ENCODE results near the gene IQSEC2.

The IQSEC2 gene

GRCh38 chrX:53241558-53241957 lies 39.8 kb downstream of the IQSEC2 start:
- DNase-seq, result no peak

GRCh38 chrX:53239474-53239873 lies 41.9 kb downstream of the IQSEC2 start:
- DNase-seq, result peak in 1 of 2 donors; percentile 5

- DNase-seq, result no peak
Observed at GRCh38 chrX:53237056-53237455, 44.3 kb downstream of the IQSEC2 start.

DNA sequence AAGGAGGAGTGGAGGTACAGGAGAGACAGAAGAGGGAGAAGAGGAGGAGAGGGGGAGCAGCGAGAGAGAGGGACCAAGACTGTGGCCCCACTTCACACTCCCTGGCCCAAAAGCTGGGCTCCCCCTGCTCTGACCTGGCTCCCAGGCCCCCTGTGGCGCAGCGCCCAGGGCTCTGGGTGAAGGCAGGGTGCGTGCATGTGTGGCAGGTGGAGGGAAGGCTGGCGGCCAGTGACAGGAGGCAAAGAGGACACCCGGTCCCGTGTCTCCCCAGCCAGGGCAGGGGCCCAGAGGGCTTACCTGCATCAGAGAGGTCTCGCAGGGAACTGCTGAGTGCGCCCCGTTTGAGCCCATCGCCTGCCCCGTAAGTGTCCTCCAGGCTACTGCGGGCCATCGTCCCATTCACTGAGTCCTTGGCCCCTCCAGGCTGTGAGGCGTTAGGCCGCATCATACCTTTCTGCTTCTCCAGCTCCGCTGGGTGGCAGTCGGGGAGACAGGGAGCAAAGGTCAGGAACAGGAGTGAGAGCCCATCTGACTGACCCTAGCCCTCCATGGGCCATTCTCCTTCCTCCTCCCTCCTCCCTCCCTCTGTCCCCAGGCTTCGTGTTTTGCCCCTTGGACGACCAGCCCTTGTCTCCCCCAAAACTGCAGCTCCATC lies 45.2 kb downstream of the IQSEC2 start:
- DNase-seq, result no peak

- no peak for DNase-seq
Observed at GRCh38 chrX:53235566-53235965, 45.8 kb downstream of the IQSEC2 start.

DNA sequence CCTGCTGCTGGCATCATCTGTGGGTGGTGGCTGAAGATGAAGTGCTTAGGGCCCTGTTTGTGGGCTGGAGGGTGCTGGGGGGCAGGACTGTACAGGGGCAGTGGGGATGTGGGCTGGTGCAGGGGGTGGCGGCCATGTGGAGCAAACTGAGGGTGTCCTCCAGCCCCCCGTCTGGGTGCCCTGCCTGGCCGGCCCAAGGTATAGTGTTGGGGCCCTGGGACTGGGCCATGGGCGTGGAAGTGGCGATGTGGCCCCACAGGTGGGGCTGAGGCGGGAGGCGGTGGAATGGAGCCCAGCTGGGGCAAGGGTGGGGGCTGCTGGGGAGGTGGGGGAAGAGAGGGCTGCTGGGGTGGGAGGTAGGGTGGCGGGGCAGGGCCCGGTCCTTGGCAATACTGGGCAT lies 46.9 kb downstream of the IQSEC2 start:
- no peak for DNase-seq

DNA sequence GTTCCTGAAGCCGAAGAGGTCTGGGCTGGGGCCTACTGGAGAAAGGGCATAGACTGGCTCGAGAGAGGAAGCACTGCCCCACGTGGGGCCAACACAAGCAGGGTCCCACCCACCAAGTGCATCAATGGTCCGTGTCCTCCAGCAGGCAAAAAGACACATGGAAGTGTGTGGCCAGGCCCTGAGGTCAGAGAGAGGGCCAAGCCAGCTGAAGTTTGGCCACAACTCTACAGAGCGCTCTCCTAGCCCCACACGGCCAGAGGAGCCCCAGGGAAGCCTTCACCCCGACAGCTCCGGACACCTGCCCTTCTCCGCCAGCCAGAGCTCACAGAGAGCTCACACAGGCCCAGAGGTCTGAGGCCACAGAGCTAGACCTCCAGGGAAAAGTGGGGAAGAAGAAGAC lies 47.8 kb downstream of the IQSEC2 start:
- no peak for DNase-seq

DNA sequence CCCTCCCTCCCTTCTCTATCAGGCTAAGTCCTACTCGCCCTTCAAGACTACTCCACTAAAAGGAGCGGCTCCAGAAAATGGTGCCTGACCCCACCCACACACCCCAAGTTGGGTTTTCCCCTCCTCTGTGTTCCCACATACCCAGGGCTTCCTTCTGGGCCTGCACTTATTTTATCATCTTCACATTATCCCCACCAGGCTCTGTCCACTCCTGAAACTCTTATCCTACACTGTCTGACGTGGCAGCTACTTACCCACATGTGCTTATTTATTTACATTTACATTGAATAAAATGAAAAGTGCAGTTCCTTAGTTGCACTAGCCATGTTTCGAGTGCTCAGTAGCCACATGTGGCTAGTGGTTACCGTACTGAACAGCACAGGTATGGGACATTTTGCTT lies 51.3 kb downstream of the IQSEC2 start:
- no peak for DNase-seq

DNA sequence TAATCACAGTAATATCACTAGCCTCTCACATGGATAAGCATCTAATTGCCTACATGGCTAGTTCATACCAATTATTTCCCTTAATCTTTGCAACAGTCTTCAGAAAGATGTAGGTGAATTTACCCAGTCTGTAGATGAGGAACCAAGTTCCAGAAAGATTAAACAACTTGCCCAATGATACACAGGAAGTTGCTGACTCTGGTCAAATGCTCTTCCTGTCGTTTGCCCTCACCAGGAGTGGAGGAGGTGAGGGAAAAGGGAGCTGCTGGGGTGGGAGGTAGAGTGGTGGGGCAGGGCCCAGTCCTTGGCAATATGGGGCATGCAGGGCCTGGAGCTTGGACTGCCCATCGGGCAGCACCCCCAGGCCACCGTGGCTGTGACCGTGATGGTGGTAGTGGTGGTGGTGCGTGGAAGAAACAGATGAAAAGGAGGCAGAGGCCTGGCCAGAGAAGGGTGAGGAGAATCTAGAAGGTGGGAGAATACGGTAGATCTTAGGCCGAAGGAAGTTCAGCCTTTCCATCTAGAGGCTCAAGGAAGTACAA lies 54.1 kb downstream of the IQSEC2 start:
- DNase-seq, result peak in 1 of 2 donors; percentile 7

GRCh38 chrX:53224860-53225797 lies 56.3 kb downstream of the IQSEC2 start, which contains the start of gene KDM5C:
Gene KDM5C, minus strand, starts transcription at chrX:53225207. Its CDS starts 318 bp downstream, at chrX:53224889.
- peak; percentile 87 to 90 for DNase-seq

DNA sequence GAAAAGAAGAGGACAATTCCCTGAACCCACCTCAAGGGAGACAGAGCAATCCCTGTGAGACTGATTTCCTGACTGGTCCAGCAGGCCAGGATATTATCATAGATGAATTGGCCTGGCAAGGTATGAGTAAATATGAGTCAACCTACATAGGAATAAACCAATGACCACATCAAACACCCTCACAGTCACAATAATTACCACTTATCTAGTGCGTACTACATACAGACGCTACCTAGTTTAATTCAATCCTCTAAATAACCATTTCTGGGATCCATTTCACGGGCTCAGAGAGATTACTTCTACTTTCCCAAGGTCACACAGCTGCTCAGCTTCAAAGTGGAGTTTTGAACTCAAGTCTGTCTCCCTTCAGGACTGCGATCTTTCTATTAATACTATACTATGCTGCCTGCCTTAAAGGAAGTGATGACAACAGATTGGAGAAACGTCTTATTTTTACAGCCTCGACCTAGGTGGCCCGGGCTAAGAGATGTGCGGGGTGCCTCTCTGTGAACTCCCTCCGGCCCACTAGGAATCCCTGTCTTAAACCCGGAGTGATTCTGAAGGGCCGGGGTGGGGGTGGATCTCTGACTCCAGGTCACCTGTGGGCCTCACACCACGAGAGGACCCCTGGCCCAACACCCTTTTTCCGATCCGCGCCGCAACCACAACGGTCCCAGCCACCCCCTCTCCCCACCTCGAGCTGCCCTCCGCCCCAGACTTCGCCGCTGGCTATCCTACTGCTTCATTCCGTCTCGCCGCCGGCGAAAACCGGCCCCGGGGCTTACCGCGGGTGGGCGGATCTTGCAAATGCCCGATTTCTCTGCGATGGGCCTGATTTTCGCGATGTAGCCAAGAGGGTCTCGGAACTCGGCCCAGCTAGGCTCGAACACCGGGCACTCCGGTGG lies 57.2 kb downstream of the IQSEC2 start:
- no peak for DNase-seq

DNA sequence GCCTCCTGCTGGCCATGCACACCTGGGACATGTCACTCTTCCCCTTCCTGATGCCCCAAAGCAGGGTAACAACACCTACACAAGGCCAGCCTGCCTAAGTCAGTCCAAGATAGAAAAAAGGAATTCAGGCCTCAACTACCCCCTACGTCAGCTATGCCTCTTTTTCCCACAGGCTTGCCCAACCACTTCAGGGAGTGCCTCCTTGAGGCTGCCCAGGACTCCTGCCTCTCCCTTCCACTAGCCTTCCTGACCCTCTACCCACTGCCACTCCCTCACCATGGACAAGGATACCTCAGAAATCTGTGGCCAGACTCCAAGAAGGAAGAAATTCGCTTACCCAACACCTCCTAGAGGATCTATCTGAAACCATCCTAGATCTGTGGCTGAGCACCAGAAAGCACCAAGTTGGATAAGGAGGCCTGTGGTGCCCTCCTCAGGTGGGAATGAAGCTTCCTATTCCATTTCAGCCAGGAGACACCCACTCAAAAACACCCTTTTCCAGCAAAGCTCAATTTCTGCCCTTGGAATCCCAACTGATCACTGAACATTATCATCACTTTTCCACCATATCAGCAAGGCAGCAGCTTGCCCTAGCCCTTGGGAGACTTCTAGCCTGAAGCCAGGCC lies 58.2 kb downstream of the IQSEC2 start:
- DNase-seq, result no peak

Measured in inflammatory macrophage (primary cell).